Caki2 (cell line): ENCODE measurements around the gene PLAGL2. TPM values are rescaled to one million over a fixed set of nuclear protein-coding genes. Genes with fewer than 3 reads are reported as not detected.

ENCODE experiments used
- DNase-seq: peaks from one replicate; pipeline ENCODE4 v3.0.0-alpha.2; 2015; ENCODE audit warnings: low read depth
- in situ Hi-C: cut with HindIII; loops from 2 replicates; pipeline ENCODE4 v1.10.0; 2016; ENCODE audit warnings: low sequenced_read_pairs, low pct_unique_long_range_greater_than_20kb, mixed read lengths
- total RNA-seq: library from RNA; depleted of rRNA; stranded (reverse); fragments of >200 nt; shearing (Covaris generic); gene quantifications from 2 replicates; pipeline ENCODE4 v1.2.3, GENCODE V29; 2014; ENCODE audit warnings: low replicate concordance

Gene PLAGL2
- total RNA-seq, 1 experiment from 2014 or later: 0.37 TPM

- no peak for DNase-seq
- in situ Hi-C loops: no loop called here
Observed at GRCh38 chr20:32162351-32162750, 45.2 kb downstream of the PLAGL2 start.

GRCh38 chr20:32160341-32160740 lies 47.2 kb downstream of the PLAGL2 start:
- in situ Hi-C loops: no loop called here
- DNase-seq: no peak

- in situ Hi-C loops: no loop called here
- DNase-seq: no peak
Observed at GRCh38 chr20:32159766-32160221, 47.7 kb downstream of the PLAGL2 start.

DNA sequence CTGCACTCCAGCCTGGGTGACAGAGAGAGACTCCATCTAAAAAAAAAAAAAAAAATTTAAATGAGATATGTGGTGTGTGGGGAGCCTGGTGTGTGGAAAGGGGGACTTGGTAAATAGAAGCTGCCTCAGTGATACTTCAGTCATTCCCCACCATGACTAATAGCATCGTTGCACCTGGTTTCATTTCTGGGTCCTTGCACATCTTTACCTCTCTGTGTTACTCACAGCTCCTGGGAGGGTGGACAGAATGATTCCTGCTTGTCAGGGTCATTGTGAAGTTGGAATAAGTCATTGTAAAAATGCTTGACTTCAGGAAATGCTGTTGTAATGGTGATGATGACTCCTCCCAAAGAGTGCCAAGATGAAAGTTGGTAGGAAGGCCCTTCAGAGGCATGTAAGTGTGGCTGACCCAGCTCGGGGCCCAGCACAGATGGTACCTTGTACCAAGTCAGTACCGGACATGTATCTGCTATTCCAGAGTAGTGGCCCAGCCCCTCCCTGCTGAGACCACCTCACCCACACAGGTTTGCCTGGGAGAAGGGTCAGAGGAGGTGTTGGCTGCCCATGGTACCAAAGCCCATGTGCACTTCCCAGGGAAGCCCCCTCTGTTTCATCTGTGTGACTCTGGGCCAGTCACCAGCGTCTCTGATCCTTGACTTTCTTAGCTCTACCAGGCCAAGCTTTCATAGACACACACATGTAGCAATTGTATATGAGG lies 48.4 kb downstream of the PLAGL2 start:
- in situ Hi-C loops: no loop called here
- DNase-seq: no peak

GRCh38 chr20:32158351-32158750 lies 49.2 kb downstream of the PLAGL2 start:
- in situ Hi-C loops: no loop called here
- DNase-seq: no peak

DNA sequence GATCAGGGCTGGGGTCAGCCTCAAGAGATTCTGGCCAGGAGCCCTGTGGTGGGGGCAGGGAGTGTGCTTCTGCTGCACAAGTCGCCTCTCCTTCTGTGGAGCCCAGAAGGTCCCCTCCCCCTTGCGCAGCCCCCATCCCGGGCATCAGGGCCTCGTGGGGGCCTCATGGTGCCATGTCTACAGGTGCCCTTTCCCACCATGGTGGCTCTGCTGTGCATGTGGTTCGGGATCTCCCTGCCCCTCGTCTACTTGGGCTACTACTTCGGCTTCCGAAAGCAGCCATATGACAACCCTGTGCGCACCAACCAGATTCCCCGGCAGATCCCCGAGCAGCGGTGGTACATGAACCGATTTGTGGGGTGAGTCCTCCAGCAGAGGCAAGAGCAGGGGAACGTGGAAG lies 49.9 kb downstream of the PLAGL2 start:
- in situ Hi-C loops: no loop called here
- no peak for DNase-seq

DNA sequence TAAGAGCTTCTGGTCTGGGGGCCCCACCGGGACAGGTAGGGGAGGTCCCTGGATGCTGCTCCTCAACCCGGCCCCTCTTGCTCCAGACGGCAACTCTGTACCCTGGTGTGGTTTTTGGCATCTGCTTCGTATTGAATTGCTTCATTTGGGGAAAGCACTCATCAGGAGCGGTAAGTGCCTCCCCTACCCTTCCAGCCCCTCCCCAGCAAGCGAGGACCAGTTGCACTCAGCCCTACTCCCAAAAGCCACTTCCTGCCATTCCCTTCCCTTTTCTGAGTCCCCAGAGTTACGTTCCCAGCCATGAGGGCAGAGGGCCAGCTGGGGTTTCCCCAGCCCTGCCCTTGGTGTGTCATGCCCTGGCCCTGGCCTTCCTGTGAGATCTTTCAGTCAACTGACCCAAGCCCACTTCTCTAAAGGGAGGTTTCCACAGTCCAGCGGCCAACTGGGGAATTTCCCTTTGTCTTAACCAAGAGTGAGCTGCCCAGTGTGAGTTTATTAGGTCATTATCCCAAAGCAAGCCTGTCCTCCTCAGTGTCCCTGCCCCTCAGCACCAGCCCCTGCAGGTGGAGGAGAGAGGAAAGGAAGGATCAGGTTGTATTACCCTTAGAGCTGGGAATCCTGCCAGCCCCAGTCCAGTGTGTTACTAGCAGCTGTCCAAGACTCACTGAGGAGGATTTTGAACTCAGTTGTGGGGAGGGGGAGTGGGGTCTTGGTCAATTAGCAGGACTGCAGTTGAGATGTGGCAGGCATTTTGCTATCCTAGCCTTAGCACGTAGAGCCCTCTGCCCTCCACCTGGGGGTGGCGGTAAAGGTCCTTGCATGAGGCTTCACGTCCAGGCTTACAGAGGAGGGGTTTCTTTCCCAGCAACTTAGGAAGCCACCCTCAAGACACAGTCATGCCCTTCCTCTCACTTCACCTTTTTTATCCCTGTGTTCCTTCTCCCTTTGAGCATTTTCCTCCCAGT lies 52.2 kb downstream of the PLAGL2 start:
- peak; percentile 88 for DNase-seq

GRCh38 chr20:32153771-32154170 lies 53.8 kb downstream of the PLAGL2 start:
- no peak for DNase-seq
- in situ Hi-C loops: no loop called here

More for the DNA sequence above, 52.2 kb downstream of the PLAGL2 start:
- in situ Hi-C loops: no loop called here

GRCh38 chr20:32153156-32153665 lies 54.3 kb downstream of the PLAGL2 start:
- in situ Hi-C loops: no loop called here
- DNase-seq: no peak

DNA sequence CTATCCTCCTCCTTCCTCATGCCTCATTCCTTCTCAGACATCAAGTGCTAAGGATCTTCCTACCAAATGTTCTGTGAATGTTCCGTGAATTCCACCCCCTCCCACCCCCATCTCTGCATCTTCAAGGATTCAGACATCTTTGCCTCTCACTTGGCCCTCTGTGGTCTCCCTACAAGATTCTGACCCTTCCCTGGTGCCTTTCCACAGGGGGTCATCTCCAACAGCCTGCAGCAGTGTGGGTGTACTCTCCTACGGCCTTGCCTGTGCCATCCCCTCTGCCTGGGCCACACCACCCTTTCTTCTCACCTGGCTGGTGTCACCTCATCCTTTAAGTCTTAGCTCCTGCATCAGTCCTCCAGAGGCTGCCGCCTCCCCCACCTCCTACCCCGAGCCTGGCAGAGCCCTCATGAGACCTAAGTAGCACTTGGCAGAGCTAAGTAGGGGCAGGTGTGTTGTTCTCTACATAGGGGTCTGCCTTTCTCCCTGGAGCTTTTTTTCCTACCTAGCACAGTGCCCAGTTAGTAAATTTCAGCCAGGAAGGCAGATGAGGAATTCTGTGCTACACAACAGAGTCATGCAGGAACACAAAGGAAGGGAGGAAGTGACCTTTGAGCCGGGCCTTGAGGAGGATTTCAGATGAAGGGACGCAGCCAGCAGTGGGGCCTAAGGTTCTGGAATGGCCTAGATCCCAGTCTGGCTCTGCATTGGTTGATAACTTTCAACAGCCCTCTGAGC lies 55.0 kb downstream of the PLAGL2 start:
- no peak for DNase-seq
- in situ Hi-C loops: no loop called here

DNA sequence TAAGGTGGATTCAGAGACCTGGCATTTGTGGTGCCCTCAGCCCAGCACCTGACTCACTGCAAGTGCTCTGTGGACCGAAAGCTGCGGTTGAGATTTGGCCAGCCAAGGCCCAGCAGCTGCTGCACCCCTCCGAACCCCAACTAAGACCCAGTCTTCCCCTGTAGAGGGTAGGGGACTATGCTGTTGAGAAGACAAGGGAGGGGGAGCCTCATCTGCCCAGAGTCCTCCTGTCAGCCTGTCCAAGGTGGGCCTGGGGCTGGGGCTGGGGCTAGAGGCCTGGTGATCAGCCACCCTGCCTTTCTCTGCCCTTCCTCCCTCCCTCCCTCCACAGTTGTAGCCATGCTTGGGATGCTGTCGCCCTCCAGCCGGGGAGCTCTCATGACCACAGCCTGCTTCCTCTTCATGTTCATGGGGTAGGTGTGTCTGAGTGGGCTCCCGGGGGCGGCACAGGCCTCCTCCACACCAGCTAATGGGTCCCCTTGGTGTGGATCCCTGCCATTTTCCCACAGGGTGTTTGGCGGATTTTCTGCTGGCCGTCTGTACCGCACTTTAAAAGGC lies 57.2 kb downstream of the PLAGL2 start:
- in situ Hi-C loops: no loop called here
- no peak for DNase-seq

DNA sequence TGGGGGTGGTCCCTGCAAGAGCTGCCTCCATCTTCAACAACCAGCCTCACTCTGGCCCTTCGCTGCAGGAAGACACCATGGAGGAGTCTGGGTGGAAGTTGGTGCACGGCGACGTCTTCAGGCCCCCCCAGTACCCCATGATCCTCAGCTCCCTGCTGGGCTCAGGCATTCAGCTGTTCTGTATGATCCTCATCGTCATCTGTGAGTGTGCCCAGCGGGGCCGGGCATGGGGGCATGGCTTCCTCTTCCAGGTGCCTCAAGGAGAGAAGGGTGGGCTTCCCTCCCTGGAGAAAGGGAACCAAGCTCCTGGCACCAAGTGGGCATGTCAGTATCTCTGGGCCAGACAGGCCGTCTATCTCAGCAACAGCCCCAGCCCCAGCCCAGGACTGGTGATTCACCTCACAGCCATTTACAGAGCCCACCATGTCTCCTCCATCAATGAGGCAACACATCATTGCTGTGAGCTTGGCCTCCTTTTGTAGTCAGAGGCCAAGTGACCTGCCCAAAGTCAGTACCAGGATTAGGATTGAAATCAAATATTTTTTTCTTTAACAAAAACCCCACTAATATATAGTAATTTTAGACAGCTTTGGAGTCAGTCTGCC lies 57.9 kb downstream of the PLAGL2 start:
- DNase-seq: no peak
- in situ Hi-C loops: no loop called here

GRCh38 chr20:32144898-32145662 lies 62.5 kb downstream of the PLAGL2 start:
- DNase-seq: no peak
- in situ Hi-C loops: no loop called here

GRCh38 chr20:32142991-32143390 lies 64.6 kb downstream of the PLAGL2 start:
- in situ Hi-C loops: no loop called here
- DNase-seq: no peak
